Endothelial cell of umbilical vein (primary cell): ENCODE results near the gene MRPL24.

Experiments
- EZH2 ChIP-seq: IDR thresholded peaks from 2 replicates; pipeline ENCODE4 v1.6.1; 2012; ENCODE audit warnings: borderline replicate concordance, low read depth, mild to moderate bottlenecking, moderate library complexity, low read length, inconsistent platforms; ENCODE audit not compliant: severe bottlenecking
- FOS ChIP-seq: IDR thresholded peaks from 2 replicates; pipeline ENCODE4 v1.6.1; 2011; ENCODE audit warnings: mild to moderate bottlenecking, low read length, moderate library complexity, borderline replicate concordance; ENCODE audit not compliant: insufficient read depth
- GATA2 ChIP-seq: IDR thresholded peaks from 2 replicates; pipeline ENCODE4 v1.7.0; 2011; ENCODE audit warnings: low read depth, mild to moderate bottlenecking, moderate library complexity, mixed read lengths, low read length; ENCODE audit not compliant: insufficient read length, insufficient read depth
- JUN ChIP-seq: IDR thresholded peaks from 2 replicates; pipeline ENCODE4 v1.6.1; 2011; ENCODE audit warnings: borderline replicate concordance, low read depth; ENCODE audit not compliant: insufficient read length, insufficient read depth
- MYC ChIP-seq: IDR thresholded peaks from one replicate; pipeline ENCODE4 v1.6.1; 2011; ENCODE audit warnings: mild to moderate bottlenecking, low read depth, low read length
- POLR2A ChIP-seq: IDR thresholded peaks from 2 replicates; pipeline ENCODE4 v1.6.1; 2012; ENCODE audit warnings: low read depth, mild to moderate bottlenecking, control low read depth, low read length
- POLR2AphosphoS5 ChIP-seq: IDR thresholded peaks from 2 replicates; pipeline ENCODE4 v1.6.1; 2012; ENCODE audit warnings: low read depth, mild to moderate bottlenecking, control low read depth, low read length, moderate library complexity; ENCODE audit not compliant: insufficient read depth
- TF ChIP-seq, protein P1 (sequence below), 2 donors: IDR thresholded peaks; 1 replicate in 1 of 2; 2 replicates in 1 of 2; pipeline ENCODE4 v1.5.1; 2011; ENCODE audit warnings: low read length in 2 of 2, mild to moderate bottlenecking in 2 of 2, moderate library complexity in 2 of 2, control low read depth in 1 of 2, inconsistent platforms in 1 of 2, low read depth in 1 of 2; ENCODE audit not compliant: insufficient read depth in 1 of 2; ENCODE audit errors: extremely low read depth in 1 of 2
- TF ChIP-seq, protein P2 (sequence below): IDR thresholded peaks from 2 replicates; pipeline ENCODE4 v1.6.1; 2011; ENCODE audit not compliant: insufficient read depth, insufficient read length

DNA sequence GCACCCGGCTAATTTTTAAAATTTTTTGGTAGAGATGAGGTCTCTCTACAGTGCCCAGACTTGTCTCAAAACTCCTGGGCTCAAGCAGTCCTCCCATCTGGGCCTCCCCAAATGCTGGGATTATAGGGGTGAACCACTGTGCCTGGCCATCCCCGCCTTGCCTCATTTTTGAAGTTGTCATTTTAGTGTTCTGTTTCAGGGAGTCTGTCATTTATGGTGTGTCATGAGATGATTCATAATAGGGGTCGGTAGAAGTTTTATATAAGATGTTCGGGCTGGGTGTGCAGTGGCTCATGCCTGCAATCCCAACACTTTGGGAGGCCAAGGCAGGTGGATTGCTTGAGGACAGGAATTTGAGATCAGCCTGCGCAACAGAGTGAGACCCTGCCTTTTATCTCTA is 34.9 kb upstream of the MRPL24 start:
- TF ChIP-seq, protein P1, sequence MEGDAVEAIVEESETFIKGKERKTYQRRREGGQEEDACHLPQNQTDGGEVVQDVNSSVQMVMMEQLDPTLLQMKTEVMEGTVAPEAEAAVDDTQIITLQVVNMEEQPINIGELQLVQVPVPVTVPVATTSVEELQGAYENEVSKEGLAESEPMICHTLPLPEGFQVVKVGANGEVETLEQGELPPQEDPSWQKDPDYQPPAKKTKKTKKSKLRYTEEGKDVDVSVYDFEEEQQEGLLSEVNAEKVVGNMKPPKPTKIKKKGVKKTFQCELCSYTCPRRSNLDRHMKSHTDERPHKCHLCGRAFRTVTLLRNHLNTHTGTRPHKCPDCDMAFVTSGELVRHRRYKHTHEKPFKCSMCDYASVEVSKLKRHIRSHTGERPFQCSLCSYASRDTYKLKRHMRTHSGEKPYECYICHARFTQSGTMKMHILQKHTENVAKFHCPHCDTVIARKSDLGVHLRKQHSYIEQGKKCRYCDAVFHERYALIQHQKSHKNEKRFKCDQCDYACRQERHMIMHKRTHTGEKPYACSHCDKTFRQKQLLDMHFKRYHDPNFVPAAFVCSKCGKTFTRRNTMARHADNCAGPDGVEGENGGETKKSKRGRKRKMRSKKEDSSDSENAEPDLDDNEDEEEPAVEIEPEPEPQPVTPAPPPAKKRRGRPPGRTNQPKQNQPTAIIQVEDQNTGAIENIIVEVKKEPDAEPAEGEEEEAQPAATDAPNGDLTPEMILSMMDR (IDR thresholded peaks at IDR 0.05; ENCODE audit: extremely low read depth in 1 of 2, insufficient read depth in 1 of 2, low read depth in 1 of 2, low read length in 2 of 2) = no peak
- TF ChIP-seq POLR2AphosphoS5 (no peak), EZH2 (no peak), POLR2A (no peak), MYC (no peak), JUN (no peak), GATA2 (no peak), FOS (no peak)
- TF ChIP-seq, protein P2, sequence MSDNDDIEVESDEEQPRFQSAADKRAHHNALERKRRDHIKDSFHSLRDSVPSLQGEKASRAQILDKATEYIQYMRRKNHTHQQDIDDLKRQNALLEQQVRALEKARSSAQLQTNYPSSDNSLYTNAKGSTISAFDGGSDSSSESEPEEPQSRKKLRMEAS = no peak
